Measurements from ENCODE around the gene CCNL2.
"Not testable (repeated sequence)": the region's sequence is repeated elsewhere in the genome, so short reads cannot be mapped to it uniquely, and the experiment has no call there.

The CCNL2 gene

DNA sequence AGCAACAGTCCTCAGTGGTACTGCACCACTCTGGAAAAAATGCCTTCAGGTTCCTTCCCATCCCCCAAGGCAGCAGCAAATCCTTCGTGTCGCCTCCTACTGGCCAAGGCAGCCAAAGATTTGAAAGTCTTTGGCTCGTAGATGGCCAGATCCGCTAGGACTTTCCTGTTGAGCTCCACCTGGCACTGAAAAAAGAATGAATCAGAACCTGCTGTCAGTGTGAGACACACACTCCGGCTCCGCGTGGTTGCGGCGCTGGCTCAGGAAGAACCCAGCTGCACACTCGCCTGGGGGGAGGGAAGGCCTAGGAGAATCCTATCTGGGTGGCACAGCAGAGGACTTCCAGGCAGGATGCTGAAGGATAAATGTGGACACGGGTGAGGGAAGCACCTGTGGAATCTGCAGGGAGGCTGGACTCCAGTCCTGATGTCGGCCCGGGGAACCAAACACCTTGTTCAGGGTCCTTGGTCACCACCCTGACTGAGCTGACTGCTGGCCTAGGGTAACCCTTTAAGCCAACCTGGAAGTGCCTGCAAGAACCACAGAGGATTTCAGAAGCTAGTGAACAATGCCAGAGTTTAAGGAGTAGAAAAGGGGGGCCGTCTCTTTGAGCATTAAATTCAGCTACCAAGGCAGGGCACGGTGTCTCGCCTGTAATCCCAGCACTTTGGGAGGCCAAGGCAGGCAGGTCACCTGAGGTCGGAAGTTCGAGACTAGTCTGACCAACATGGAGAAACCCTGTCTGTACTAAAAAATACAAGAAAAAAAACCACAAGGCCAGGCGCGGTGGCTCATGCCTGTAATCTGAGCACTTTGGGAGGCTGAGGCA is 3.2 kb upstream of the CCNL2 start:
- no peak for DNase-seq (ENCODE audit: extremely low read depth in 1 of 2, low read depth in 1 of 2)

- no peak for DNase-seq (ENCODE audit: extremely low read depth in 1 of 2, low read depth in 1 of 2)
Observed at GRCh38 chr1:1401457-1402010, 2.4 kb upstream of the CCNL2 start.

GRCh38 chr1:1400576-1401456 is 1.7 kb upstream of the CCNL2 start:
- no peak for DNase-seq (ENCODE audit: extremely low read depth in 1 of 2, low read depth in 1 of 2)

GRCh38 chr1:1399872-1400575 is 889 bp upstream of the CCNL2 start:
- no peak for DNase-seq (ENCODE audit: extremely low read depth in 1 of 2, low read depth in 1 of 2)

DNA sequence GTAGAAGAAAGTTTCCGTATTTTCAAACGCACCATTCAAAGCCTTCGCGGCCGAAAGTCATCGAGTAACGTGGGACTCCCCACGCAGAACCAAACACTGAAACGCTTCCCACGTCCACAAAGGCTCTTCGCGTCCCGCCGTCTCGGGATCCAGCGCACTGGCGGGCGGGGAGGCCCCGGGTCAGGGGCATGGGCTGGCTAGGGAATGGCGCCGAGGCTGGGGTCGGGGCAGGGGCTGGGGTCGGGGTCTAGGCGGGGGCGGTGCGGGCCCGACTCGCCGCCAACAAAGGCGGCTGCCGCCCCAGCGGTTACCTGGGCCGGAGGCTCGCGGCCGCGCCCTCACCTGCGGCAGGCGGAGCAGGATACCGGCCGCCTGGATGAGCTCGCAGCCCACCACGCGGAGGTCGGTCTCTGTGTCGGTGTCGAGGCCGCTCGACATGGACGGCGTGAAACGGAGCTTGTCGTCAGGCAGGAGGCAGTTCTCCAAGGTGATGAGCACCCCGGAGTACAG is 403 bp downstream of the CCNL2 start:
- DNase-seq (ENCODE audit: extremely low read depth in 1 of 2, low read depth in 1 of 2): no peak

DNA sequence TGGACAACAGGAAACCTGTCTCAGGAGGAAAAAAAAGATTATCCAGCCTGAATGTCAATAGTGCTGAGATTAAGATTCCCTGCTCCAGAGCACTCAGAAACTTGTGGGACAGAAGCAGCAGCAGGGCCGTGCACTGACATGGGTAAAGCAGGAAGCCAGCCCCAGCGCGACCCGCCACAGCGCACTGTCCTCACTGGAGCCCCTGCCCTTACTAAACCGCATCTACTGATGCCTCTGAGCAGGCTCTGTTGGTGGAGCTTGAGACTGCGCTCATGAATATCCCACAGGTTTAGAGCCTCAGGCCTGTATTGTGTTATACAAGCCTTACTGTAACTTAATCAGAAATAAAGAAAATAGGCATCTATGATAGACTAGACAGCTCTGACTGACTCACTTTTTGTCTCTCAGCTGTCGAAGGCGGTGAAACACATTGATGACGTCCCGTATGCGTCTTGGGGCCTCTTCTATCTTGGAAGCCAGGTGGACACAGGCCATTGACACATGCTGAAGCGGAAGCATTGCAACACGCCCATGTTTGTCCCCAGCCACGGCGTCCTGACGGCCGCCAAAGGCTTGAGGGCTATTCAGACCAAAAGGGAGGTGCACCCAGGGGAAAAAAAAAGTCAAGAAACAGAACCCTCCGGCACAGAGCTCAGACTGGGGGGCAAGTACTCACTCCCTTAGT is 1.2 kb downstream of the CCNL2 start:
- no peak for DNase-seq (ENCODE audit: extremely low read depth in 1 of 2, low read depth in 1 of 2)

DNA sequence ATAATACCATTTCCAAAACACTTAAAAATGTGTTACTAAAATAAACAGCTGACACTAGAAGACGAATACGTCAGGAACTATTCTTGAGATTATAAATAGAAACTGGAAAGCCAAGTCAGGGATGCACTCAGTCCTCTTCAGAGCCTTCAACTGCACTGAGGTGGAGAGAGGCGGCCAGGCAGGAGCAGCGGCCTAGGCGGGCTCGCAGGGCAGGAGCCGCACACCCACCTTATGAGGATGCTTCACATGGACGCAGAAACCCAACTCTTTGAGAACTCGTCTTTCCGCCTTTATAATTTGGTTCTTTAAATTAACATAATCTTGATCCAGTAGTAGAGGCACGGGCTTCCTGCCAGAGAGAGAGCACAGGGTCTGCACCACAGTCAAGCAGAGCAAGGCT is 4.0 kb downstream of the CCNL2 start:
- DNase-seq (ENCODE audit: extremely low read depth in 1 of 2, low read depth in 1 of 2): no peak

DNA sequence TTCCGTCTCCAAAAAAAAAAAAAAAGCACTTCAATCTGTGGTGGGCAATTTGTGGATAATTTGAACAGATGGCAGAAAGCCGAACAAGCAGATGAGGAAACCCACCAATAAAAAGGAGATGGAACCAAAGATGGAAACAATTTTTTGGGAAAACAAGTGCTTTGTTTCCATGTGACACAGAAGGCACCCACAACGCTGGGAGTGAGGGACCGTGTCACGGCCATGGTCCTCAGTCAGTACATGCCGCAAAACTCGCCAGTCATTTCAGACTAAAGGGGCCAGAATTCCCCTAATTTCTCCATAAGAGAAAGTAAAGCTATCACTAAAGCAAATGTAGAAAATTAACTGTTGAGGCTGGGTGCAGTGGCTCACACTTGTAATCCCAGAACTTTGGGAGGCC is 5.0 kb downstream of the CCNL2 start:
- no peak for DNase-seq (ENCODE audit: extremely low read depth in 1 of 2, low read depth in 1 of 2)

GRCh38 chr1:1393428-1393827 is 5.7 kb downstream of the CCNL2 start:
- DNase-seq (ENCODE audit: extremely low read depth in 1 of 2, low read depth in 1 of 2): no peak

GRCh38 chr1:1393014-1393413 is 6.1 kb downstream of the CCNL2 start:
- DNase-seq (ENCODE audit: extremely low read depth in 1 of 2, low read depth in 1 of 2): no peak

DNA sequence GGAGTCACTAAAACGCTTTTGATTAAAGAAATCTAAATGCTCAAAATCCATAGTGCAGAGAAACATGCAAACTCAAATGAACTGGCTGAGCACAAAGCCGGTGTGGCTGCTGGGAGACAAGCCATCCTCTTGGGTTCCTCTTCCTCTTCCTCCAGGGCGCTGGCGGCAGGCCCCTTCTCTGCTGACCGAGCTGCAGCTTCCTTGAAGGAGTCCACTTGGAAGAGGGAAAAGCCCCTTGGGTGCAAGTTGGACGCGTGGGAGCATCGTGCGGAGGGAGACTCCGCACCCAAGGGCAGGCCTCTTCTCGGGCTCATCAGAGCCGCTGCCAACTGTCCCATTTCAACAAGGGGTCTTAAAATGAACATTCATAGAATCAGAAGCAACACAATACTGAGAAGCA is 7.9 kb downstream of the CCNL2 start:
- no peak for DNase-seq (ENCODE audit: extremely low read depth in 1 of 2, low read depth in 1 of 2)

- DNase-seq (ENCODE audit: extremely low read depth in 1 of 2, low read depth in 1 of 2): no peak
Observed at GRCh38 chr1:1390675-1391074, 8.5 kb downstream of the CCNL2 start.

GRCh38 chr1:1388078-1388472 is 11.1 kb downstream of the CCNL2 start:
- DNase-seq (ENCODE audit: extremely low read depth in 1 of 2, low read depth in 1 of 2): no peak

GRCh38 chr1:1387098-1388077 is 11.7 kb downstream of the CCNL2 start:
- no peak for DNase-seq (ENCODE audit: extremely low read depth in 1 of 2, low read depth in 1 of 2)

DNA sequence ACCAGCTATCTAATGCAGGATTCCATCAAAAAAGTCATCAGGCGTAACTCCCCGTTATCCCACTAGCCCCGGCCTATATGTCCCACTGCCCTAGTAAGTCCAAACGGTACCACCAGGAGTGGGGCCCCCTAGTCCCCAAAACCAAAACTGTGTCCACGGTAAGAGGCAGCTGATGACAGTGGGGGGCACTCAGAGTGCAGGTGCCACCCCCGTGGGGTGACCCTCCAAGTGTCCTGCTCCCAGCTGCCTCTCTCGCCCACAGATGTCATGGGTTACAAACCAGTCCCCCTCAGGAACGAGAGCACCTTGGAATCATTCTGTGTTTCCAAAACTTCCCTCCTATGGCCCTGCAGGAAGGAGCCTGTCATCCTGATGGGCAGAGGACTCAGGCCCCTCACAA is 13.2 kb downstream of the CCNL2 start:
- no peak for DNase-seq (ENCODE audit: extremely low read depth in 1 of 2, low read depth in 1 of 2)

- not testable (repeated sequence) for DNase-seq (ENCODE audit: extremely low read depth in 1 of 2, low read depth in 1 of 2)
Observed at GRCh38 chr1:1385339-1385738, 13.8 kb downstream of the CCNL2 start.

GRCh38 chr1:1381294-1381693 is 17.8 kb downstream of the CCNL2 start:
- no peak for DNase-seq (ENCODE audit: extremely low read depth in 1 of 2, low read depth in 1 of 2)

DNA sequence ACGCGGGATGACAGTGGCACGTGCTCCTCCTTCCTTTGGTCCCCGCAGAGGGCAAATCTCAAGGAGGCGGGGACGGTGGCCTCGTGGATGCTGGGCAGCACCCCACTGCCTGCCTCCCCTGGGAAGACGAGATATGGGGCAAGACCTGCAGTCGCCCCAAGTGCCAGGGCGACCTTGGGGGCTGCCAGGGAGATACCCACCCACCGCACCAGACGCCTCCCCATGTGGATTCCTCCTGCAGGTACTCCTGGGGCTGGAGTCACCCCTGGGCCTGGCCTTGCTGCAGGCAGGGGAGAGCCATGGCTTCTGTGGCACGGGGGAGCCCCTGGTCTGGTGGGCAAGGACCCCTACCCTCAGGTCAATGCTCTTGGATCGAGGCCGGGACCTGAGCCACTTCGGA is 18.3 kb downstream of the CCNL2 start:
- DNase-seq (ENCODE audit: extremely low read depth in 1 of 2, low read depth in 1 of 2): no peak

DNA sequence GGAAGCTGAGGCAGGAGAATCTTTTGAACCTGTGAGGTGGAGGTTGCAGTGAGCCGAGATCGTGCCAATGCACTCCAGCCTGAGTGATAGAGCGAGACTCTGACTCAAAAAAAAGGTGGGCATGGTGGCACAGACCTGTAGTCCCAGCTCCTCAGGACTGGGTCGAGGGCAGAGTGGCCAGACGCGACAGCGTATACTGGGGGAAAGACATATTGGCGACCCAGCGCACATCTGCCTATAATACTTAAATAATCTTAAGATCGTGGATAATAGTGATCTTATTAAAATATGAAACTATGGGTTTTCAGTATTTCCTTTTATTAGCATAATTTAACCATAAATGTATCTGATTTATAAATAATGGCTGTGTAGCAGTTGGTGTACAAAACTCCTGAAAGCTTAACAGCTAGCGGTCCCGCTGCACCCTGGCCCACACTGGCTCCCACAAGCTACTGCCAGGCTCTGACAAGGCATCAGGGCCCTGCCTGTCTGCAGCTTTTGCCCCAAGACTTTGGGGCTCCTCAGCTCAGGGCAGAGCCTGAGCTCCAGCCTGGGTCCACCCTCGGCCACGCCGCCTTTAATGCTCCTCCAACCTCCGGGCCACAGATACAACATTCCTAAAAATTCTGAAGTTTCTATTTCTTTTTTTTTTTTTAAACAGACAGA is 21.5 kb downstream of the CCNL2 start:
- no peak for DNase-seq (ENCODE audit: extremely low read depth in 1 of 2, low read depth in 1 of 2)
